Hematopoietic multipotent progenitor cell treated with erythropoietin and hydrocortisone succinate and interleukin-3 and kit ligand, for 6 days (in vitro differentiated cells): ENCODE data around the gene TCEAL3.
"Not testable (repeated sequence)": the region's sequence is repeated elsewhere in the genome, so short reads cannot be mapped to it uniquely, and the experiment has no call there.

ENCODE experiments used
- DNase-seq: peaks from one replicate; pipeline ENCODE4 v3.0.0-alpha.2; 2015

TCEAL3 gene

DNA sequence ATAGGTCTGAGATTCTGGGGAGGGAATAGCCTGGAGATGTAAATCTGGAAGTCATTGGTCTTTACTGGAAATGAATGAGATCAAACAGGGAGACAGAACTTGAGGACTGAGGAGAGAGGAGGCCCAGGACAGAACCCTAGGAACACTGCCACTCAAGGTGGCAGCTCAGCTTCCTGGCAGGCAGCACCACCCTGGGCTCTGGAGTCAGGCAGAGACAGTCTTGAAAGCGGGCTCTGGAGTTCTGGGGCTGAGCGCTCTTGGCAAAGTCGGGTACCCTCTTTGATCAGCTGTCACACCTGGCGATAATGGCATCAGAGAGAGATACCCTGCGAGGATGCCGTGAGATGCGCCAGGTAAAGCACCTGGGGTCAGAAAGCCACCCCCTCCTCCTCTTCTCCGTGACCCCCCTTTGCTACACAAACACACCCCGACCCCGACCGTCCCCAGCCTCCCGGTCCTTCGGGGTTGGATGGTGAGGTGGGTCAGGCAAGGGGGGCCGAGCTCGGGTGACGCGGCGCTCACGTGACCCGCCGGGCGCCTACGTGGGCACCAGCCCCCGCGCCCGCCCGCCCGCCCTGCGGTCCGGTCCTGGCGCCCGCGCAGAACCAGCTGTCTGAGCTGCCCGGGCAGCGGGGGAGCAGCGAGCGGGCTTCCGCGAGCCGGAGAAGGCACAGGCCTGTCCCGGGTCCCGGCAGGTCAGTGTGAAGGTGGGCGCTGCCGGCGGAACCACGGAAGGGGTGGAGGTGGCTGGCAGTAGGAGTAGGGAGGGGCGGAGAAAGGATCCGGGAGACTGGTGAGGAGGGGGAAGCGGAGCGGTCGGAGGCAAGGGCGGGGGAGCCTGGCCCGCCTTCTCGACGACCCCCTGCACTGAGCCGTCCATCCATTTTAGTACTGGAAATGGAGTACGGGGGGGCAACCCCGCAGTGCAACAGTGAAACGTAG is at the start of gene TCEAL3:
Gene TCEAL3, plus strand, starts transcription at position 600 of the 942 bp plus-strand sequence. CDS start 1,102 bp downstream, outside the sequence.
- peak; percentile 22 for DNase-seq

GRCh38 chrX:103560256-103560655 is 47.5 kb upstream of the TCEAL3 start:
- DNase-seq, result no peak

DNA sequence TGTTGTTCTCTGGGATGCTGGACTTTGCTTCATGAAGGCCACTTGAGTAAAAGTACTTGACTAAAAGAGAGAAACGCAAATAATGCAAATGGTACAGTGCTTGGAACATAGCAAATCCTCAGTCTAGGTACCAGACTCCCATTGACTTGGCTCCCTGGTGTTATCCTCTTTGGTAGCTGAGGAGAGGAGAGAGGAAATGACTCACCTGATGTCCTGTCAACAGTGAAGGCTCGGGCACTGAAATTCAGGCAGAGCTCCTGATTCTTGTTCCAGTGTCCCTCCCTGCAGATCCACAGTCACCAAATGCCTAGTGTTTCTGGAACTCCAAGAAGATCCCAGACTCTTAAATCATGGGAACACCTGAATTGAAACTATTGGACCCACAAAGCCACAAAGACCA is 45.0 kb upstream of the TCEAL3 start:
- DNase-seq, result no peak

DNA sequence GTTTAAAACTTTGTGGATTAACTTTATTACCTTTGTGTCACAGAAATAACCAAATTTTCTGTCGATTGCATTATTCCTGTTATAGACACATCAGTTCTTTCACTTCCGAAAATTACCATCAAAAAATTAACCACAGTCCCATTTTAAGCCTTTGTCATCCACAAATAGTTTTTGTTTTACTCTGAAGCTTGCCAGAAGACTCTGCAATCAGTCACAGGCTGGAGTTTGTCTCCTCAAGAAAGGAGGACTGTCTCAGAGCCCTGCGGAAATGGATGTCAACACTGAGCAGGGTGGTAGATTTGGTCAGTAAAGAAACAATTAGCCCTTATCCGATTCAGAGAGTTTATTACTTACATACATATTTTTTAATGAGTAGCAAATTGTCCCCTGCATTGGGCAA is 42.6 kb upstream of the TCEAL3 start:
- no peak for DNase-seq

DNA sequence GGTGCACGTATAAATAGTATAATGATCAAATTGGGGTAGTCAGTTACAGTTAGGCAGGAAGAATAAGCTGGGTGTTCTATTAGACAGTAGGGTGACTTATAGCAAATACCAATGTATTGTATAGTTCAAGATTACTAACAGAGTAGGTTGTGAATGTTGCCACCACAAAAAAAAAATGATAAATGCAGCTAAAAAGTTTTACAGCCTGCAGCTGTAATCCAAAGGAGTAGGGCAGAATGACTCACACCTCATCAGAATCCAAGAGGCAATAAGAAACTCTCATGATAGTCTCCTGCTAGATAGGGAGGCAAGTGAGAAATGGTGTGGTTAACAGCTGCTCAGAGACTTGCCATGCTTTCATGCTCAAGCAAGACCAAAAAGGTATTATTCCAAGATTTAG is 42.0 kb upstream of the TCEAL3 start:
- no peak for DNase-seq

GRCh38 chrX:103571121-103571520 is 36.6 kb upstream of the TCEAL3 start:
- no peak for DNase-seq

GRCh38 chrX:103571726-103572125 is 36.0 kb upstream of the TCEAL3 start:
- DNase-seq, result no peak

DNA sequence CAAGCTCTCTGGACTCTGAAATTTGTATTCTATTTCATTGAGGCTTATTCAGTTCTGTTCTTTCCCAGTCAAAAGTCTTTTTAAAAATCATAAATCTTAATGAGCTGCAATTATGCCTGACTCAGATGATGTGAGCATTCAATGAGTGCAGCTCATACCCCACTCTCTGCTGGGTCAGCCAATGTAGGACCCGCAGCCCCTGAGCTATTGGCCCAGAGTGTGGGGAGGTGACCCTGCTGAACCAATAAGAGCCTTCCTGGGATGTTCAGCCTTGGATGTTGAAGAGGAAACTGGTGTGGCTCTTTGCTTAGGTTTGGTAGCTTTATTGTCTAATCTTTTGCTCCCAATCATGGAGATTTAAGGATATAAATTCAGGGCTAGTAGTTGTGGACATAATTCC is 34.6 kb upstream of the TCEAL3 start:
- no peak for DNase-seq

- no peak for DNase-seq
Observed at GRCh38 chrX:103584596-103584995, 23.2 kb upstream of the TCEAL3 start.

GRCh38 chrX:103585411-103586313 is 22.1 kb upstream of the TCEAL3 start, which contains the start of gene TCEAL4:
TSS of gene TCEAL4 (plus strand) at chrX:103585515. CDS start at chrX:103586676, 1,161 bp downstream.
- DNase-seq, result peak; percentile 60

DNA sequence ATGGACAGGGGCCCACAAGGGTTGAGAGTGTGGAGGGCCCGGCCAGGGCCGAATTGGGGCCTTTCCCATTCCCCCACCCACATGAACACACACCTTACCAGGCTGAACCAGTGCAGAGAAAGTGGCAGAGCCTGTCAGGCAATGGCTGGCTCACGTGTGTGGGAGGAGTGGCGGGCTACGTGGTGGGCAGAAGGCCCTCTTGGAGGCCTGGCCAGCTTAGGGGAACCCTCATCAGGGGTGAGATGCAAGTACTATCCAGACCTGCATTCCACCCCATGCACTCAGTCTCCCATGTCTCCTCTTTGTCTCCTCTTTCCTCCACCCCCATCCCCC is 21.5 kb upstream of the TCEAL3 start:
- DNase-seq, result peak; percentile 1

DNA sequence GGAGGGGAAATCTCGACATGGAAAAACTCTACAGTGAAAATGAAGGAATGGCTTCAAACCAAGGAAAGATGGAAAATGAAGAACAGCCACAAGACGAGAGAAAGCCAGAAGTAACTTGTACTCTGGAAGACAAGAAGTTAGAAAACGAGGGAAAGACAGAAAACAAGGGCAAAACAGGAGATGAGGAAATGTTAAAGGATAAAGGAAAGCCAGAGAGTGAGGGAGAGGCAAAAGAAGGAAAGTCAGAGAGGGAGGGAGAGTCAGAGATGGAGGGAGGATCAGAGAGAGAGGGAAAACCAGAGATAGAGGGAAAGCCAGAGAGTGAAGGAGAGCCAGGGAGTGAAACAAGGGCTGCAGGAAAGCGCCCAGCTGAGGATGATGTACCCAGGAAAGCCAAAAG is 21.1 kb upstream of the TCEAL3 start:
- no peak for DNase-seq

DNA sequence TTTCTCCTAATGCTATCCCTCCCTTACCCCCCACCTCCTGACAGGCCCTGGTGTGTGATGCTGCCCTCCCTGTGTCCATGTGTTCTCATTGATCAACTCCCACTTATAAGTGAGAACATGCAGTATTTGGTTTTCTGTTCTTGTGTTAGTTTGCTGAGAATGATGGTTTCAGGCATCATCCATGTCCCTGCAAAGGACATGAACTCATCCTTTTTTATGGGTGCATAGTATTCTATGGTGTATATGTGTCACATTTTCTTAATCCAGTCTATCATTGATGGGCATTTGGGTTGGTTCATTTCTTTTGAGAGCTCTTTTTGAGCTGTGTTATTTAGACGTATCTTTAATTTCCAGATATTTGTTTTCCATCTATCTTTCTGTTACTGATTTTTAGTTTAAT is 15.5 kb upstream of the TCEAL3 start:
- DNase-seq, result not testable (repeated sequence)

DNA sequence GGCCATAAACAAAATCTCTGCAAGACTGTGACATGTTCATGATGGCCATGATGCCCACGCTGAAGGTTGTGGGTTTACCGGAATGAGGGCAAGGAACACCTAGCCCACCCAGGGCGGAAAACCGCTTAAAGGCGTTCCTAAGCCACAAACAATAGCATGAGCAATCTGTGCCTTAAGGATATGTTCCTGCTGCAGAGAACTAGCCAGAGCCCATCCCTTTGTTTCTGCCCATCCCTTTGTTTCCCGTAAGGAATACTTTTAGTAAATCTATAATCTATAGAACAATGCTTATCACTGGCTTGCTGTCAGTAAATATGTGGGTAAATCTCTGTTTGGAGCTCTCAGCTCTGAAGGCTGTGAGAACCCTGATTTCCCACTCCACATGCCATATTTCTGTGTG is 12.6 kb upstream of the TCEAL3 start:
- DNase-seq, result not testable (repeated sequence)

- peak; percentile 1 for DNase-seq
Observed at GRCh38 chrX:103608306-103608963, 672 bp downstream of the TCEAL3 start.

GRCh38 chrX:103610282-103610681 is 2.5 kb downstream of the TCEAL3 start:
- DNase-seq, result no peak

- DNase-seq, result no peak
Observed at GRCh38 chrX:103613362-103613890, 5.7 kb downstream of the TCEAL3 start.

DNA sequence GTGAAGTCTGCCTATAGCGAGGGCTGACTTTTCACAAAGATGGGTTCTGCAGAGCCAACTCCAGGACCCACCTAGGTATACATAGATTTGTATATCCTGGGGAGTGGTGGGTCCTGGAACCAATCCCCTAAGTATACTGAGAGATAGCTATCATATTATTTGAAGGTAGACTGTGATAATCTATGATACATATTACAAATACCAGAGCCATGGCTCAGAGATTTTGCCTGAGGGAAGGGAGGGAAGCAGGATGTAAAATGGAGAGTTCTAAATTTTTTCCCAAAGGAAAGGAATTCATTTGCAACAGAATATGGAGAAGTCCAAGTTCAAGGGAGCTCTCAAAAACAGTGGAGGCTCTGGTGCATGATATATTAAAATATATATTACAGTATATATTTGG is 7.2 kb downstream of the TCEAL3 start:
- no peak for DNase-seq

DNA sequence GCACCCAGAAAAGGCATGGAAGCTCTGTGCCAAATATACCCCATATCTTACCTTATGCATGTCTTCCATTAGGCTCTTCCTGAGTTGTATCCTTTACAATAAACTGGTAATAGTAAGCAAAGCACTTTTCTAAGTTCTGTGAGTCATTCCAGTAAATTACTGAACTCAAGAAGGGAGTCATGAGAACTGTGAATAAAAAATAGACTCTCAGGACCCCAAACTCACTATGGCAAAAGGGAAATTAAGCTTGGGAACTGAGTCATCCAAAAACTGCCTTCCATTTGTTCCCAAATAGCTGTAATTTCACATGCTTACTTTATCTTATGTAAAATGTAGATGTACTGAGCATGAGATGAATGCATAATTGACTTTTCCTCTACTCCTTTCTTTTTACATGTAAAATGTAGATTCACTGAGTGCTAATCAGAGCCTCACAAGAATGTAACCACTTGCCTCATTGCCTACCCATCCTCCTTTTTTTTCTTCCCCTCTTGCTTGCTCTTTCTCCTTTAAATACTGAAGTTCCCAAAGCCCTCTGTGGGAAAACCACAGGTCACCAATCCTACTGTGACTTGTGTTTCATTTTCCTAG is 8.1 kb downstream of the TCEAL3 start:
- DNase-seq, result no peak

- no peak for DNase-seq
Observed at GRCh38 chrX:103616676-103617186, 9.0 kb downstream of the TCEAL3 start.

DNA sequence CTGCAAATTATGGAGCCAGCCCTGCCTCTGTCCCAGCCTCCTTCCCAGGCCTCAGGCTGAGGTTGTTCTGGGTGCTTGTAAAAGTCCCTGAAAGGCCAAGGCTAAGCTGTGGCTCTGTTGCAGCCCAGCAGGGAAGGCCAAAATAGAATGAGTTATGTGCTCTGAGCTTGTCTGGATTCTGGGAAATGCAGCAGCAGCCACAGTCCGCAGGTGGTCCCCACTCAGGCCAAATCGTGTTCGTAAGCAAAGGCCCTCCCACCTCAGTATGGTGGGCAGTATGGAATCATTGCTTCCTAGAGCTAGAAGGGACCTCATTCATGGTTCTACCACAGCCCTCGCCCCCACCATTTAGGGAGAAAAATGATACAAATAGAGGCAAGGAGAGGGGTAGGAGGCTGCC is 16.3 kb downstream of the TCEAL3 start:
- DNase-seq, result no peak

- DNase-seq, result no peak
Observed at GRCh38 chrX:103626855-103627254, 19.1 kb downstream of the TCEAL3 start.
